Effector memory CD4-positive, alpha-beta T cell (primary cell): ENCODE measurements around the gene SEMA5B.

ENCODE experiments used
- DNase-seq, 3 donors: peaks; one replicate each; pipeline ENCODE4 v3.0.0-alpha.2; 2020
- H3K27ac ChIP-seq: 2 replicates; pipeline ENCODE4 v1.7.0; 2013; ENCODE audit warnings: mild to moderate bottlenecking, low read length, moderate library complexity; ENCODE audit not compliant: insufficient read depth, poor library complexity, severe bottlenecking
- H3K27me3 ChIP-seq: replicated peaks from 2 replicates; pipeline ENCODE4 v1.7.0; 2013; ENCODE audit warnings: mild to moderate bottlenecking, low read length; ENCODE audit not compliant: insufficient read depth, control insufficient read depth, poor library complexity, severe bottlenecking
- H3K36me3 ChIP-seq: 2 replicates; pipeline ENCODE4 v1.7.0; 2013; ENCODE audit warnings: mild to moderate bottlenecking, low read length, moderate library complexity; ENCODE audit not compliant: control insufficient read depth, insufficient read depth
- H3K4me1 ChIP-seq: 2 replicates; pipeline ENCODE4 v1.7.0; 2013; ENCODE audit warnings: low read length, mild to moderate bottlenecking; ENCODE audit not compliant: control insufficient read depth, insufficient read depth, poor library complexity, severe bottlenecking
- H3K4me3 ChIP-seq: 2 replicates; pipeline ENCODE4 v1.7.0; 2013; ENCODE audit warnings: low read length, low read depth, mild to moderate bottlenecking; ENCODE audit not compliant: insufficient read depth, poor library complexity, severe bottlenecking
- H3K9me3 ChIP-seq: 2 replicates; pipeline ENCODE4 v1.7.0; 2013; ENCODE audit warnings: mild to moderate bottlenecking, low read length, moderate library complexity; ENCODE audit not compliant: control insufficient read depth

The SEMA5B gene

DNA sequence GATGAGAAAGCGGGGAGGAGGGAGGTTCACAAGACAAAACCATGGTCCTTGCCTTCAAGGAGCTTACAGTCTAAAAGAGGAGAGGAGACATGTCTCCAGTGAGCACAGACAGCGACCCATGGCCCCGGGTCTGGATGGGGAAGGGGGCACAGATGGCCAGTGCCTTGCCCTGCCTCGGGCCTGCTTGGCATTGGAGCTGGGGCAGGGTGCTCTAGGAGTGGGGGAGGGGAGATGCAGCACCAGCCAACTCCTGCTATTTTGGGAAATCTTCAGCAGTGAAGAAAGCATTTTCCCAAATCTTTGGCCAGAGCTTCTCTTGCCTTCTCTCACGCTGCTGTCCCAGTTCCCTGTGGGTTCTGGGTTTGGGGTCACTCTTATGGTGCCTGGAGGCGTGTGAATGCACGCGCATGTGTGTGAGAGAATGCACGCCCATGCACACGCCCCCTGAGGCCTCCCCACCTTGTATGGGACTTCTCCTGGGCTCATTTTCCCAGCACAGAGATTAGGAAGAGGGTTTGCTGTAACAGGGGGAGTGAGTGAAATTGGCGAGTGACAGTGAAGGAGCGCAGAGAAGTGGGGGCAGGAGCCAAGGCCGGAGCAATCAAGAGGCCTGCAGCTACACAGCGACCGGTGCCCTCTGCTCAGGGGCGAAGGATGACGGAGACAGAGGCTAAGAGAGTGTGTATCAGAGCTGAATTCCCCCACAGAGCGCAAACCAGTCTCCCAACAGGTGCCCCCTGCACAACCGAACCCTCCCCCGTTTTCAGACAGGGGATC lies 71.5 kb downstream of the SEMA5B start:
- Histone ChIP-seq H3K4me1 (no peaks in the 10 kb centered on the region), H3K27me3 (no peaks in the 10 kb centered on the region), H3K36me3 (no peaks in the 10 kb centered on the region)

DNA sequence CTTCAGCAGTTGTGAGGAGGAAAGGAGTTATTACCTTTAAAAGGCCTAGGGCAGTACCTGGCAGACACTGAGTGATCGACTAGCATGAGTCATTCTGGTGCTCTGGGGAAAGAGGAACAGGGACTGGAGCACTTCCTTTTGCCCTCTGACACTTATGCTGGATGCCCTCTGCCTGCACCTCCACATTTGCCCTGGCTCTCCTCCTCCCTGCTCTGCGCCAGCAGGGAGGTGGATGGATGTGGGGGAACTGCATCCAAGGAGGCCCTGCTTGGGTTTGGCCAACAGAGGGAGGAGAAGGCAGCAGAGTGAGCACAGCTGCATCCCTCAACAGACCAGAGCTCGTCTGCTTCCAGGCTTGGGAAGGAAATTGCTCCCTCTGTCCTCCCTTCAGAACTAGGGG lies 75.0 kb downstream of the SEMA5B start:
- H3K9me3 ChIP-seq = no peaks in the 10 kb centered on the region
- no peaks in the 10 kb centered on the region for H3K4me1 ChIP-seq
- H3K27ac ChIP-seq = no peak overlapping the region
- no peak for DNase-seq
- H3K27me3 ChIP-seq = no peaks in the 10 kb centered on the region
- H3K36me3 ChIP-seq = no peaks in the 10 kb centered on the region
- H3K4me3 ChIP-seq = no peak overlapping the region

More for the DNA sequence above, 71.5 kb downstream of the SEMA5B start:
- Histone ChIP-seq H3K4me3 (no peak overlapping the region), H3K9me3 (no peaks in the 10 kb centered on the region), H3K27ac (no peak overlapping the region)
- no peak for DNase-seq

DNA sequence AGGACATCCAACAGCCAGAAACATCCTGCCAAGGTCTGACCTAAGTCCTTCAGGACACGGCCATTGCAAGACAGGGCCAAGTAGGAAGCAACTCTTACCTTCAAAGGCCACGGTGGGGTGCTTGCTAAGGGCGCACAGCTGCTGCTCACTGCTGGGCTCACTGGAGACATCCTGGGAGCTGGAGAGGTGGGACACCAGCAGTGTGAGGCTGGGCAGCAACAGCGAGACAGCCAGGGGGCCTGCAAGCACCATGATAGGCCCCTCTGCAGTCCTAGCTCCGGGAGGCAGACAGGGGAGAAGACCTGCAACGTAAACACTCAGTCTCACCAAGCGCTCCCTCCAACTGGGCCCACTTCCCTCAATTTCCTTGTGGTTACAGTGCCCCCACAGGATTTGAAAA lies 79.2 kb downstream of the SEMA5B start:
- no peaks in the 10 kb centered on the region for H3K4me1 ChIP-seq
- no peak overlapping the region for H3K27ac ChIP-seq
- H3K4me3 ChIP-seq = no peak overlapping the region
- H3K9me3 ChIP-seq = no peaks in the 10 kb centered on the region
- H3K27me3 ChIP-seq = no peaks in the 10 kb centered on the region
- DNase-seq = no peak
- H3K36me3 ChIP-seq = no peaks in the 10 kb centered on the region

DNA sequence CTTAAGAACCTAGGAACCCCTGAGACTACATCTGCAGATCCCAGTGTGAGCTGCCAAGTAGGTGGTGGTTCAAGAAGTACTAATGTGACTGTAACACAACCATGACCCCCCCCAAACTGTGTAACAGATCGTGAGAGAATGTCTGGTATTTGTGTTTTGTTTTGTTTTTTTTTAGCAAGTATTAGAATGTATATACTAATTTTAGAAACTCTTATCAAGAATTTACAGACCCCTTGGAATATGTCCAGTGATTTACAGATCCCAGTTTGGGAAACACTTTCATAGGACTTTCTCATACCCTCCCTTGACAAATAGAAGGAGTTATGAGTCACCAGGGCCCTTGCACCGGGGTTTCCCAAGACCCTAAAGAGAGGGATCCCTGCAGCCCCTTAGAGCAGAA lies 79.8 kb downstream of the SEMA5B start:
- DNase-seq = no peak
- Histone ChIP-seq H3K27ac (no peak overlapping the region), H3K36me3 (no peaks in the 10 kb centered on the region), H3K4me3 (no peak overlapping the region), H3K9me3 (no peaks in the 10 kb centered on the region), H3K4me1 (no peaks in the 10 kb centered on the region), H3K27me3 (no peaks in the 10 kb centered on the region)

DNA sequence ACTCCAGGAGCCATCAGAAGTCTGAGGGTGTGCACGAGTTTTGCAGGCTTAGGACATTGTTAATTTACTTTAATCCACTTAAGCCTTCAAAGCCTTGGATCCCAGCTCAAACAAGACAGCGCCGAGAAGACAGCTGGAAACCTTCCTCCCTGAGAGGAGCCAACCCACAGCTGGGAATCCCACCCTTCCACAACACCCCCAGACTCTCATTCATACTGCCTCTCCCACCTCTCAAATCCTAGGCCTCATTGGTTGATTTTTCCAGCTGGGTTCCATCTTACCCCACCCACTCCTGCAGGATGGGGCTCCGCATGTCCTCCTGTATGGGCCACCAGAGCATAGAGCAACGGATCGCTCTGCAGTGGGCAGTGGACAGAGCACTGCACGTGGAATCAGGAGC lies 80.4 kb downstream of the SEMA5B start:
- H3K36me3 ChIP-seq = no peaks in the 10 kb centered on the region
- H3K9me3 ChIP-seq = no peaks in the 10 kb centered on the region
- no peaks in the 10 kb centered on the region for H3K27me3 ChIP-seq
- H3K4me1 ChIP-seq = no peaks in the 10 kb centered on the region
- H3K27ac ChIP-seq = no peak overlapping the region
- no peak overlapping the region for H3K4me3 ChIP-seq
- no peak for DNase-seq

DNA sequence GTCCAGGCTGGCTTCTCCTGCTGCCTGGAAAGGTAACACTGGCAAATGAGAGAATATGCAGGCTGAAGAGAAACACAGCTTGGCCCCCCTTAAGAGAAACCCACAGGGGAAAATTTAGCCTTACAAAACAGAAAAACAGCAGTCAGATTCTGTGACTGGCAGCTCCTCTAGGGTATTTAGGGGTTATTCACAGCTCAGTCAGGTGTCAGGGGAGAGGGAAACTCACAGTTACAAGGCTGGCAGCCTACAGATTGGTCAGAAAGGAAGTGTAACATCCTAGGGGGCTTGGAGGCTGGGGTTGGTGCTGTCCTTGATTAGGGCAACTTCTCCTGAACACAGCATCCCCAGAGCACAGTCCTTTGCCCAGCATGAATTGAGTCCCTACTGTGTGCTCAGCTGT lies 81.4 kb downstream of the SEMA5B start:
- no peaks in the 10 kb centered on the region for H3K4me1 ChIP-seq
- no peak overlapping the region for H3K4me3 ChIP-seq
- H3K27ac ChIP-seq = no peak overlapping the region
- no peaks in the 10 kb centered on the region for H3K9me3 ChIP-seq
- H3K27me3 ChIP-seq = no peaks in the 10 kb centered on the region
- DNase-seq = no peak
- no peaks in the 10 kb centered on the region for H3K36me3 ChIP-seq

DNA sequence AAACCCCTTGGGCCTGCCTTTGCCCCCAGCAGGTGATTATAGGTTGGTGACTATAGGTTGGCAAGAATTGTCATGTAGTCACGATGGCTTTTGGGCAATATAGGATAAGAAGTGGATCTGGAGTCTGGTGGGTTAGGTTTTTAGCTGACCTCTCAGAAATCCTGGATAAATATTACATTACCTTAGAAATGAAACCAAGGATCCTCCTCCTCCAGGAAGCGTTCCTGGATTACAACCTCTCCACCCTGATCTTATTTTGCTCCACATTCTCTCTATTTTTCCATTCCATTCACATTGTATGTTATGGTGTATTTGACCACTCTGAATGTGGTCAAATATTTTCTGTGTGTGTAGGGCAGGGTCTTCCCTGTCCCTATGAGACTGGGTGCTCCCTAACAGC lies 82.3 kb downstream of the SEMA5B start:
- H3K36me3 ChIP-seq = no peaks in the 10 kb centered on the region
- H3K9me3 ChIP-seq = no peaks in the 10 kb centered on the region
- no peaks in the 10 kb centered on the region for H3K4me1 ChIP-seq
- H3K4me3 ChIP-seq = no peak overlapping the region
- no peak for DNase-seq
- H3K27me3 ChIP-seq = no peaks in the 10 kb centered on the region
- H3K27ac ChIP-seq = no peak overlapping the region

DNA sequence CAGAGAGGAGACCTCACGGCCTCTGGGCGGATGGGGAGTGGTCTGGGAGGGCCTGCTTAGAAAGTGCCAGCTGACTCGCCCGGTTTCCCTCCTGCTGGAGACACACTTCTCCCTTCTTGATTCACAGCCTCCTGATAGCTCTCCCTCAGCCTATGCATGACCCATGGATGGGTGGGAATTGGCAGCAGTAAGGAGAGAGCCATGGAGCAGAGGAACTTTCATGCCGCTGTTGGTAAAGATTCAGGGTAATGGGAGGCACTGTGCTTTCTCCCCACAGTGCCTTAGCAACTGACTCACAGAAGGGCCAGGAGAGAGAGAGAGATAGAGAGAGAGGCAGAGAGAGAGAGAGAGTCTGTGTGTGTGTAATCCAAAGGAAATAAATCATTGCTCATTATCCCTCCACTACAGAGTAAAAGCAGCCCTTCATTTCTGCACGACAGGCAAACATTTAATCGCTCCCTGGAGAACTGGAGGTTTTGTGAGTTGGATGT lies 82.8 kb downstream of the SEMA5B start:
- Histone ChIP-seq H3K36me3 (no peaks in the 10 kb centered on the region), H3K27me3 (no peaks in the 10 kb centered on the region), H3K27ac (no peak overlapping the region), H3K4me3 (no peak overlapping the region), H3K9me3 (no peaks in the 10 kb centered on the region), H3K4me1 (no peaks in the 10 kb centered on the region)
- no peak for DNase-seq

DNA sequence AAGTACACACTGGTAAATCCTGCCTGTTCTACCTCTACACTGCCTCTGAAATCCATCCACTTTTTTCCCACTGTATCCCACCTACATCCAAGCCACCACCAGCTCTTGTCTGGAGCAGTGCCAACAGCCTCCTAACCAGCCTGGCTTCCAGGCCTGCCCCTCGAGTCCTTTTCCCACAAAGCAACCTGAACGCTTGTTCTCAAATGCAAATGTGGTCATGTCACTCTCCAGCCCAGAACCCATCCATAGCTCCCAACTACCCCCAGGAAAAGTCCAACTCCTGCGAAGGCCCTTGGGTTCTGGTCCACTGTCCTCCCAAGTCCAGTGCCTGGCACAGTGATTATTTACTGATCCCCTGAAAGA lies 83.8 kb downstream of the SEMA5B start:
- H3K4me1 ChIP-seq = no peaks in the 10 kb centered on the region
- no peak overlapping the region for H3K27ac ChIP-seq
- no peaks in the 10 kb centered on the region for H3K9me3 ChIP-seq
- H3K36me3 ChIP-seq = no peaks in the 10 kb centered on the region
- DNase-seq = no peak
- H3K27me3 ChIP-seq = no peaks in the 10 kb centered on the region
- H3K4me3 ChIP-seq = no peak overlapping the region

DNA sequence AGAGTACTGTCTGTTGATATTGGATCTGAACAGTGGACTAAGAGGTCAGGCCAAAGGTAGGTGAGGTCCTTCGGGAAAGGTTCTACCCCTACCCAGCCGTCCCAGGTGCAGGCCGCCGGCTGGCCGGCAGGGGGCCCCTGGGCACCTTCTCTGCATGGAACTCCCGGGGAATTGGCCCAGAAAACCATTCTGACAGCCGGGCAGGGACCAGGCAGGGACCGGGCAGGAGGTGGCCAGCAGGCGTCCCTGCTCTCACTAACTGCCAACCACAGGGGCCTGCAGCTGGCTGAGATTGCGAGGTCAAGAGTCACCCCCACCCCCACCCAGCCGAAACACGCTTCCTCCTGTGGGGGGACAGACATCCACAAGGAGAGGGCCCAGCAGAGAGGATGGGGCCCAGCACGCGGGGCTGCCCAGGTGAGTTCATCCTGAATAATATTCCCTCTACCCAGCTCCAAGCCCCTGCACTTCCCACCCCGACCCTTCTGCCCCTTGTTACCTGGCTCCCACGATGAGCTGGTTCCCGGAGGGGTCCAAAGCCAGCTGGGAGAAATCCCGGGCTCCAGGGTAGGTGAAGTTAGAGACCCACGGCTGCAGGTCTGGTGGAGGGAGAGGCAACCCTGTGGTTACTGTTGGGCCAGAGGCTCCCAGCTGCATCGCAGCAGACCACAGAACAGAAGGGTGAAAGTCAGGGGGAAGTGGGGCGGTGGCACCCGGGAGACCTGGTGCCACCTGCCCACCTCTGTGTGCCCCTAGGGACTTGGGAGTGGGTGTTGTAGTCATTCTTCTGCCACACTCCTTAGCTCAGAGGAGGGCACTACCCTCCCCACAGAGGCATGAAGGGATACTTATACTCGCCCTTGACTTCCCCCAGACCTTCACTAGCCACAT lies 84.4 kb downstream of the SEMA5B start:
- no peak overlapping the region for H3K27ac ChIP-seq
- no peak overlapping the region for H3K4me3 ChIP-seq
- no peaks in the 10 kb centered on the region for H3K4me1 ChIP-seq
- no peaks in the 10 kb centered on the region for H3K36me3 ChIP-seq
- DNase-seq = no peak
- H3K9me3 ChIP-seq = no peaks in the 10 kb centered on the region
- H3K27me3 ChIP-seq = no peaks in the 10 kb centered on the region
